Erythroblast (primary cell): Measurements from ENCODE around the gene MCF2L.

Source experiments
- GATA1 ChIP-seq: IDR thresholded peaks from 2 replicates; pipeline ENCODE4 v1.6.1; 2011; ENCODE audit warnings: low read depth, mild to moderate bottlenecking, control low read depth, low read length, moderate library complexity
- POLR2A ChIP-seq: IDR thresholded peaks from 2 replicates; pipeline ENCODE4 v1.6.1; 2011; ENCODE audit warnings: mild to moderate bottlenecking, low read length

- no peak for TF ChIP-seq POLR2A
- TF ChIP-seq GATA1 = no peak
Measured at GRCh38 chr13:113022391-113022744, 53.4 kb downstream of the MCF2L start.
